GM12801 (cell line): Measurements from ENCODE around the gene PRR5L.

Experiments used
- CTCF ChIP-seq: IDR thresholded peaks from one replicate; pipeline ENCODE4 v1.5.1; 2011; ENCODE audit warnings: control low read depth; ENCODE audit not compliant: insufficient read length; ENCODE audit errors: extremely low read depth

The PRR5L gene

GRCh38 chr11:36345535-36346141 is 49.5 kb downstream of the PRR5L start:
- TF ChIP-seq CTCF: no peak

DNA sequence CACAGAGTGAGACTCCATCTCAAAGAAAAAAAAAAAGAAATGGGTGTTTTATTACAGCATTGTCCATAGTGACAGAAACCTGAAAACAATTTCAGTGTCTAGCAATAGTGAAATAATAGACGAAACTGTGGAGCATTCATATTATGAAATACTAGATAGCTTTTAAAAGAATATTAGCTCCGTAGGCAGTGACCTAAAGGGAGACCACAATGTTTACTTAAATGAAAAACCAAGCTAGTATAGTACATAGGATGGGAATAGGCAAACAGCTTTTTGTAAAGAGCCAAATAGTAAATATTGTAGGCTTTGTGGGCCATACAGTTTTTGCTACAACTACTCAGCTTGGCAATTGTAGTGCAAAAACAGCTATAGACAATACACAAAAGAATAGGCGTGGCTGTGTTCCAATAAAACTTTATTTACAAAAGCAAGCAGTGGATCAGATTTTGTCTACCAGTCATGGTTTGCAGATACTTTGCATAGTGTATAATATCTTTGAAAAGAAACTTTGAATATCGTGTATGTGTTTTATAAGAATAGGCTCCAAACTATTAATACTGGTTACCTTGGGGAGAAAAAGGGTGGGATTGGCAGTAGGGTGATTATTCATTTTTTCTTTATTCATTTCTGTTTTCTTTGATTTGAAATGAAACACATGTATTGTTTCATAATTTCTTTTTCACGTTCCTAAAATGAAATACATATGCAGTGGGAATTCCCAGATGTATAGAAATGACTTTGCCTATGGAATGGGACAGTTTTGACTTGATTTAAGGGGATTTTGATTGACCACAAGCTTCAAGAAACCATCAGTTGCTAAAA is 50.7 kb downstream of the PRR5L start:
- TF ChIP-seq CTCF: no peak

GRCh38 chr11:36347384-36347906 is 51.4 kb downstream of the PRR5L start:
- no peak for TF ChIP-seq CTCF

DNA sequence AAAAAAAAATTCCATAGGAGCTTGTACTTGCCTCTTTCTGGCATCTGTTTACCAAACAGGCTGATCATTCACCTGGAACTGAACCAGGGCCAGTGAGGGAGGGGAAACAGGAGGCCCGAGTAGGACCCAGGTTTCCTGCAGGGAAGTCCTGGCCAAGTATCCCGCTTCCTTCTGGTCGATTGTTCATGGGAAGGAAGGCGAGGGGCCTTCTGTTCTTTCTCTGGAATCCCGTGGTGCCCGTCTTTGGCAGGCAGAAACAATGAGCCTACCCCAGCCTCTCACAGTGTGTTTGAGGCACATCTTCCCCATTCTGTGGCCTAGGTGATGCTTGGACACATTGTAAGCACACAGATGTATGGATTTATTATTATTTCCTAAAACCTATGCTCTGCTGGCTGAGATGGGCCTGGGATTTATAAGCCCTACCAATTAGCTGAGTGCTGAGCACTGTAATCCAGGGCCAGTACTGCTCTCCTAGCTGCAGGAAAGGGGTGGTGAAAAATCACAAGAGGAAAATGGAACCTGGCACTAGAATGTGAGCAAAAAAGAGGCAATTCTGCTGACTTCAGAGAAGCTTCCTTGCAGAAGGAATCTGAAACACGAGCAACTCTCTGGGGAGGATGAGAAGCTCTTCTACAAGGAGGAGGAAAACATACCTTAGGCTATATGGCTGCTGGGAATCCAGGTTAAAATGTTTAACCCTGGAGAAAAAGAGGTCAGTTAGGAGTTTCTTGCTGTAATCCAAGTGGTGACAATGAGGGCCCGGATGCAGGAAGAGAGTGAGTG is 53.5 kb downstream of the PRR5L start:
- TF ChIP-seq CTCF: no peak

DNA sequence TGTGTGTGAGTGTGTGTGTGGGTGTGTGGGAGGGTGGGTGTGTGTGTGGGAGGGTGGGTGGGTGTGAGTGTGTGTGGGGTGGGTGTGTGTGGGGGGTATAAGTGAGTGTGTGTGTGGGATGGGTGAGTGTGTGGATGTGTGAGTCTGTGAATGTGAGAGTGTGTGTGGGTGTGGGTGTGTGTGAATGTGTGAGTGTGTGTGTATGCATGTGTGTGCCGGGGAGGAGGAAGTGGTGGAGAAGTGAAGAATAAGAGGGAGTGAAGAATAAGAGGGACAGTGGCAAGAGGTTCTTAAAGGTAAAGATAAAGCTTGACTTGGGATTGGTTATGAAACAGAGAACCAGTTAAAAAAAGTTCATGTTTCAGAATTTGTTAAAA is 54.0 kb downstream of the PRR5L start:
- TF ChIP-seq CTCF: no peak

DNA sequence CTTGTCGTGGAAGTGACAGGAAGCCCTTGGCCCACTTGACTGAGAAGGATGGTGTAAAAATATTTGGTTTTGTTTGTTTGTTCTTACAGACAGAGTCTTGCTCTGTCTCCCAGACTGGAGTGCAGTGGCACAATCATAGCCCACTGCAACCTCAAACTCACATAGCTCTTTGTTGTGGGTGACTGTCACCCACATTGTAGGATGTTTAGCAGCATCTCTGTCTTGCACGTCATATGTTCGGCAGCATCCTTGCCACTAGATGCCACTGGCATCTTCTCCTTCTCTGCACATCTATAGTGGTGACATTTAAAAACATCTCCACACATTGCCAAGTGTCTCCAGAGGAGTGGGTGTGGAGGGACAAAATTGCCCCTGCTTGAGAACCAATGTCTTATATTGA is 56.8 kb downstream of the PRR5L start:
- no peak for TF ChIP-seq CTCF
